ENCODE results near the gene SSRP1.

- TF ChIP-seq, protein P1, sequence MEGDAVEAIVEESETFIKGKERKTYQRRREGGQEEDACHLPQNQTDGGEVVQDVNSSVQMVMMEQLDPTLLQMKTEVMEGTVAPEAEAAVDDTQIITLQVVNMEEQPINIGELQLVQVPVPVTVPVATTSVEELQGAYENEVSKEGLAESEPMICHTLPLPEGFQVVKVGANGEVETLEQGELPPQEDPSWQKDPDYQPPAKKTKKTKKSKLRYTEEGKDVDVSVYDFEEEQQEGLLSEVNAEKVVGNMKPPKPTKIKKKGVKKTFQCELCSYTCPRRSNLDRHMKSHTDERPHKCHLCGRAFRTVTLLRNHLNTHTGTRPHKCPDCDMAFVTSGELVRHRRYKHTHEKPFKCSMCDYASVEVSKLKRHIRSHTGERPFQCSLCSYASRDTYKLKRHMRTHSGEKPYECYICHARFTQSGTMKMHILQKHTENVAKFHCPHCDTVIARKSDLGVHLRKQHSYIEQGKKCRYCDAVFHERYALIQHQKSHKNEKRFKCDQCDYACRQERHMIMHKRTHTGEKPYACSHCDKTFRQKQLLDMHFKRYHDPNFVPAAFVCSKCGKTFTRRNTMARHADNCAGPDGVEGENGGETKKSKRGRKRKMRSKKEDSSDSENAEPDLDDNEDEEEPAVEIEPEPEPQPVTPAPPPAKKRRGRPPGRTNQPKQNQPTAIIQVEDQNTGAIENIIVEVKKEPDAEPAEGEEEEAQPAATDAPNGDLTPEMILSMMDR (IDR thresholded peaks at IDR 0.05), result no peak
- TF ChIP-seq POLR2A (IDR thresholded peaks at IDR 0.05), result no peak
Measured at GRCh38 chr11:57290288-57290687, 45.4 kb downstream of the SSRP1 start.

All from uterus (tissue), 2 donors.